NCI-H2171 treated with DMSO at 0.1 percent for 48 hours (cell line): ENCODE data around the gene SON.
"Not testable (repeated sequence)": the region's sequence is repeated elsewhere in the genome, so short reads cannot be mapped to it uniquely, and the experiment has no call there.

Source experiments
- DNase-seq: peaks from one replicate; lab custom pipeline; 2025; lab: John Stamatoyannopoulos, UW

The SON gene

GRCh38 chr21:33546086-33546485 lies 3.2 kb downstream of the SON start:
- no peak for DNase-seq

DNA sequence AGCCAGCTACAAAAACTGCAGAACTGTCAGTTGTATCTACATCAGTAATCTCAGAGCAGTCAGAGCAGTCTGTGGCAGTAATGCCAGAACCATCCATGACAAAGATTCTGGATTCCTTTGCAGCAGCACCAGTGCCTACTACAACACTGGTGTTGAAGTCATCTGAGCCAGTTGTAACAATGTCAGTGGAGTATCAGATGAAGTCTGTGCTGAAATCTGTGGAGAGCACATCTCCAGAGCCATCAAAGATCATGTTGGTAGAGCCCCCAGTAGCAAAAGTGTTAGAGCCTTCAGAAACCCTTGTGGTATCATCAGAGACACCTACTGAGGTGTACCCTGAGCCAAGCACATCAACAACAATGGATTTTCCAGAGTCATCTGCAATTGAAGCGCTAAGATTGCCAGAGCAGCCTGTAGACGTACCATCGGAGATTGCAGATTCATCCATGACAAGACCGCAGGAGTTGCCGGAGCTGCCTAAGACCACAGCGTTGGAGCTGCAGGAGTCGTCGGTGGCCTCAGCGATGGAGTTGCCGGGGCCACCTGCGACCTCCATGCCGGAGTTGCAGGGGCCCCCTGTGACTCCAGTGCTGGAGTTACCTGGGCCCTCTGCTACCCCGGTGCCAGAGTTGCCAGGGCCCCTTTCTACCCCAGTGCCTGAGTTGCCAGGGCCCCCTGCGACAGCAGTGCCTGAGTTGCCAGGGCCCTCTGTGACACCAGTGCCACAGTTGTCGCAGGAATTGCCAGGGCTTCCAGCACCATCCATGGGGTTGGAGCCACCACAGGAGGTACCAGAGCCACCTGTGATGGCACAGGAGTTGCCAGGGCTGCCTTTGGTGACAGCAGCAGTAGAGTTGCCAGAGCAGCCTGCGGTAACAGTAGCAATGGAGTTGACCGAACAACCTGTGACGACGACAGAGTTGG lies 7.3 kb downstream of the SON start:
- no peak for DNase-seq

DNA sequence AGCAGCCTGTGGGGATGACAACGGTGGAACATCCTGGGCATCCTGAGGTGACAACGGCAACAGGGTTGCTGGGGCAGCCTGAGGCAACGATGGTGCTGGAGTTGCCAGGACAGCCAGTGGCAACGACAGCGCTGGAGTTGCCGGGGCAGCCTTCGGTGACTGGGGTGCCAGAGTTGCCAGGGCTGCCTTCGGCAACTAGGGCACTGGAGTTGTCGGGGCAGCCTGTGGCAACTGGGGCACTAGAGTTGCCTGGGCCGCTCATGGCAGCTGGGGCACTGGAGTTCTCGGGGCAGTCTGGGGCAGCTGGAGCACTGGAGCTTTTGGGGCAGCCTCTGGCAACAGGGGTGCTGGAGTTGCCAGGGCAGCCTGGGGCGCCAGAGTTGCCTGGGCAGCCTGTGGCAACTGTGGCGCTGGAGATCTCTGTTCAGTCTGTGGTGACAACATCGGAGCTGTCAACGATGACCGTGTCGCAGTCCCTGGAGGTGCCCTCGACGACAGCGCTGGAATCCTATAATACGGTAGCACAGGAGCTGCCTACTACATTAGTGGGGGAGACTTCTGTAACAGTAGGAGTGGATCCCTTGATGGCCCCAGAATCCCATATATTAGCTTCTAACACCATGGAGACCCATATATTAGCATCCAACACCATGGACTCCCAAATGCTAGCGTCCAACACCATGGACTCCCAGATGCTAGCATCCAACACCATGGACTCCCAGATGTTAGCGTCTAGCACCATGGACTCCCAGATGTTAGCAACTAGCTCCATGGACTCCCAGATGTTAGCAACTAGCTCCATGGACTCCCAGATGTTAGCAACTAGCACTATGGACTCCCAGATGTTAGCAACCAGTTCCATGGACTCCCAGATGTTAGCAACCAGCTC lies 8.2 kb downstream of the SON start:
- no peak for DNase-seq

DNA sequence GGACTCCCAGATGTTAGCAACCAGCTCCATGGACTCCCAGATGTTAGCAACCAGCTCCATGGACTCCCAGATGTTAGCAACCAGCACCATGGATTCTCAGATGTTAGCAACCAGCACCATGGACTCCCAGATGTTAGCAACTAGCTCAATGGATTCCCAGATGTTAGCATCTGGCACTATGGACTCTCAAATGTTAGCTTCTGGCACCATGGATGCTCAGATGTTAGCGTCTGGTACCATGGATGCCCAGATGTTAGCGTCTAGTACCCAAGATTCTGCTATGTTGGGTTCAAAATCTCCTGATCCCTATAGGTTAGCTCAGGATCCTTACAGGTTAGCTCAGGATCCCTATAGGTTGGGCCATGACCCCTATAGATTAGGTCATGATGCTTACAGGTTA lies 8.8 kb downstream of the SON start:
- no peak for DNase-seq

GRCh38 chr21:33552093-33552998 lies 9.5 kb downstream of the SON start:
- DNase-seq: no peak

- DNase-seq: no peak
These were observed 10.3 kb downstream of the SON start for GRCh38 chr21:33552999-33553598.

DNA sequence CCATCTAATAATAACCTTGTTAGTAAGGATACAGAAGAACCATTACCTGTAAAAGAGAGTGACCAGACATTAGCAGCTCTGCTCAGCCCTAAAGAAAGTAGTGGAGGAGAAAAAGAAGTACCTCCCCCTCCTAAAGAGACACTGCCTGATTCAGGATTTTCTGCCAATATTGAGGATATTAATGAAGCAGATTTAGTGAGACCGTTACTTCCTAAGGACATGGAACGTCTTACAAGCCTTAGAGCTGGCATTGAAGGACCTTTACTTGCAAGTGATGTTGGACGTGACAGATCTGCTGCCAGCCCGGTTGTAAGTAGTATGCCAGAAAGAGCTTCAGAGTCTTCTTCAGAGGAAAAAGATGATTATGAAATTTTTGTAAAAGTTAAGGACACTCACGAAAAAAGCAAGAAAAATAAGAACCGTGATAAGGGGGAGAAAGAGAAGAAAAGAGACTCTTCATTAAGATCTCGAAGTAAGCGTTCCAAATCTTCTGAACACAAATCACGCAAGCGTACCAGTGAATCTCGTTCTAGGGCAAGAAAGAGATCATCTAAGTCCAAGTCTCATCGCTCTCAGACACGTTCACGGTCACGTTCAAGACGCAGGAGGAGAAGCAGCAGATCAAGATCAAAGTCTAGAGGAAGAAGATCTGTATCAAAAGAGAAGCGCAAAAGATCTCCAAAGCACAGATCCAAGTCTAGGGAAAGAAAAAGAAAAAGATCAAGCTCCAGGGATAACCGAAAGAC lies 11.6 kb downstream of the SON start:
- DNase-seq: no peak

- no peak for DNase-seq
These were observed 12.1 kb downstream of the SON start for GRCh38 chr21:33554982-33555344.

- no peak for DNase-seq
These were observed 14.6 kb downstream of the SON start for GRCh38 chr21:33557447-33557846.

GRCh38 chr21:33558777-33559421 lies 16.1 kb downstream of the SON start:
- no peak for DNase-seq

DNA sequence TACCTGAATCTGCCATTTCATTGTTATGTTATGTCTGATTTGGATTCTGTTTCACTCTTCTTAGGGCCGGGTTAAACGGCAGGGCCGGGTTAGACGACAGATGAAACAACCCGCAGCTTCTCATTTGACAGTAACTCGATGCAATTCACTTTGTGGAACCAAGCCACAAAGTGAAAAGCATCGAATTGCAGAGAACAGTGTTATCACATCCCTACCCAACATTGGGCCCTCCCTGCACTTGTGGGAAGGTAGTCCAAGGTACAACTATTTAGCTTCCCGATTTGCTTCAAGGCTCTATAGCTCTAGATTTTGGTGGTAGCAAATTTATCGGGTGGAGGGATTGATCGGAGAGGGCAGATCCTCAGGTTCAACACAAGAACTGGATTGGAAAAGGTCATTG lies 17.0 kb downstream of the SON start:
- no peak for DNase-seq

- DNase-seq: no peak
These were observed 18.1 kb downstream of the SON start for GRCh38 chr21:33560965-33561364.

GRCh38 chr21:33561373-33561772 lies 18.5 kb downstream of the SON start:
- DNase-seq: no peak

GRCh38 chr21:33562389-33562788 lies 19.6 kb downstream of the SON start:
- DNase-seq: no peak

DNA sequence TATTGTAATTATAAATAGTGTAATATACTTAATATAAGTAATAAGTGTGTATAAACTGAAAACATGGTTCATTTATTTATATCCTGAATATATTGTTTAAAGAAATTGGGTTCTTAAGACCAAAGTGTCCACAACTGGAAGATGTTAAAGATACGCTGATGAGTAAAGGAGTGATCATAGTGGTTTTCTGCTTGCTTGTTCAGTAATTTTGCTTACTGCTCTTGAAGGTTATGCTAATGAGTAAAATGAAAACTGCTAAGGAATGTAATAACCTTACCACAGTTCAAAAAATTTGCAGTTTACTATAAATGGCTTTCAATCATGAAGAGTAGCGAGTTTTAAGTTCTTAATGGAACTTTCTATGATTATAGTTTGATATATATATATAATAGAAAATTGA lies 23.7 kb downstream of the SON start:
- no peak for DNase-seq

GRCh38 chr21:33567914-33568313 lies 25.1 kb downstream of the SON start:
- DNase-seq: no peak

- DNase-seq: no peak
These were observed 25.6 kb downstream of the SON start for GRCh38 chr21:33568448-33568847.

DNA sequence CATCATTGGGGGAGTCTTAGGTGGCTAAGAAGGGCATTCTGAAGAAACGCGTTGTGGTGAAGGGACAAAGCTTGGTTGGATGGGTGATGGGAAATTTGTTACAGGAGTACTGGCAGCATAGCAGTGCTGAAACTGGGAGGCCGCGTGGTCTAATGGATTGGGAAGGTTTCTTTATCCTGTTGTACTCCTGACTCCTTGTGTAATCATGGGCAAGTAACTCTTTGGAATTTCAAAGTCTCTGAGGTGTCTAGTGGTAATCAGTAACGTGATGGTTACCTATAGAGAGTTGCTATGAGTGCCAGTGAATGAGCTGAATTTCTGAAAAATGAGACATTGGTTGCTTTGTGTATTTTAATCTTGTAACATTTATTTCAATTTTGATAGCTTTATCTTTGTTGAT lies 27.2 kb downstream of the SON start:
- DNase-seq: no peak

DNA sequence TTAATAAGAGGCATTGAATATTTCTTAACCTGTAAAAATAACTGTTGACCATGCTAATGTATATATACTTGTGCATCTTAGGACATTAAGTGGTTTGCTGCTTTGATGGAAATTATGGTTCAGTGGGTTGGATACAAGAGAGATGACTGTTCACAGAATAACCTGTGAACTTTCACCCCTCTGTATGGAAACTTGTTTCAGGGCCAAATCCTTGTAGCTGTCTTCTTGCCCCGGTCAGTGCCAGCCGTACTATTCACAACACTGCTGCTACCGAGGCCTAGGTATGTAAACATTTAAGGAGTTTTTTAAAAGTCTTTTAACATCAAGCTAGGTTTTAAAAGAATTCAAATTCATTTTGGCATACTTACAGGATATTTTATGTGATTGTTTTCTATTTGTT lies 29.5 kb downstream of the SON start:
- no peak for DNase-seq

- not testable (repeated sequence) for DNase-seq
These were observed 33.9 kb downstream of the SON start for GRCh38 chr21:33576741-33577141.
